HG03354 (cell line): Measurements from ENCODE around the gene KCNH6.

Source experiments
- ATAC-seq: cut with Tn5 transposase; IDR thresholded peaks from one replicate; pipeline ENCODE4 v1.9.1; 2021; ENCODE audit warnings: mild to moderate bottlenecking; ENCODE audit not compliant: unreplicated experiment, poor library complexity, severe bottlenecking

Gene KCNH6

GRCh38 chr17:63523253-63523855, at the start of gene KCNH6:
KCNH6 (plus strand) TSS chr17:63523358; CDS start chr17:63523414, 56 bp downstream.
- ATAC-seq: peak; percentile 10

GRCh38 chr17:63474174-63474573, 49.0 kb upstream of the KCNH6 start:
- no peak for ATAC-seq

- no peak for ATAC-seq
These were observed 48.3 kb upstream of the KCNH6 start for GRCh38 chr17:63474586-63475460.

GRCh38 chr17:63475491-63476412, 47.4 kb upstream of the KCNH6 start:
- ATAC-seq: no peak

- no peak for ATAC-seq
These were observed 46.7 kb upstream of the KCNH6 start for GRCh38 chr17:63476459-63476853.

GRCh38 chr17:63476854-63477479, 46.2 kb upstream of the KCNH6 start, which contains the start of gene ACE:
ACE (plus strand) TSS chr17:63477061; CDS start chr17:63477095, 34 bp downstream.
- ATAC-seq: peak; percentile 58

- ATAC-seq: no peak
These were observed 45.4 kb upstream of the KCNH6 start for GRCh38 chr17:63477480-63478440.

- peak; percentile 61 for ATAC-seq
These were observed 44.2 kb upstream of the KCNH6 start for GRCh38 chr17:63478814-63479494.

- ATAC-seq: no peak
These were observed 43.5 kb upstream of the KCNH6 start for GRCh38 chr17:63479495-63480184.

- no peak for ATAC-seq
These were observed 42.9 kb upstream of the KCNH6 start for GRCh38 chr17:63480192-63480784.

- no peak for ATAC-seq
These were observed 42.2 kb upstream of the KCNH6 start for GRCh38 chr17:63480826-63481487.

- ATAC-seq: no peak
These were observed 41.7 kb upstream of the KCNH6 start for GRCh38 chr17:63481488-63481870.

- no peak for ATAC-seq
These were observed 40.6 kb upstream of the KCNH6 start for GRCh38 chr17:63482509-63482908.

GRCh38 chr17:63483038-63483437, 40.1 kb upstream of the KCNH6 start:
- no peak for ATAC-seq

GRCh38 chr17:63483655-63484575, 39.2 kb upstream of the KCNH6 start:
- ATAC-seq: no peak
